Measurements from ENCODE around the gene BORCS8.
"Not testable (repeated sequence)": the region's sequence is repeated elsewhere in the genome, so short reads cannot be mapped to it uniquely, and the experiment has no call there.

Gene BORCS8

GRCh38 chr19:19139876-19140229, 52.1 kb downstream of the BORCS8 start:
- ChIA-PET CTCF (interaction anchor here (1.0 to 14.3 kb wide), 10 partner anchors 9 to 100 kb away, joined by 3 to 302 read pairs (median 6); partner anchors contain the start of gene MEF2B), POLR2A (no interaction called here)
- TF ChIP-seq CTCF (IDR thresholded peaks at IDR 0.05; ENCODE audit: control extremely low read depth, extremely low read depth, low read depth, missing control alignments), result no peak
- no peak for DNase-seq (ENCODE audit: extremely low spot score)

- DNase-seq (ENCODE audit: extremely low spot score), result peak; percentile 100
- TF ChIP-seq CTCF (IDR thresholded peaks at IDR 0.05; ENCODE audit: control extremely low read depth, extremely low read depth, low read depth, missing control alignments), result no peak
- POLR2A ChIA-PET, result no interaction called here
- CTCF ChIA-PET, result interaction anchor here (0.8 to 14.3 kb wide), 6 partner anchors 10 to 86 kb away, joined by 3 to 302 read pairs (median 6); partner anchors contain the start of gene MEF2B
Measured at GRCh38 chr19:19138109-19138981, 53.6 kb downstream of the BORCS8 start, which contains the start of gene TMEM161A. Gene TMEM161A (minus strand): TSS chr19:19138478. CDS start chr19:19138428, 50 bp downstream.

- CTCF ChIA-PET, result interaction anchor here (1.3 to 1.5 kb wide), 4 partner anchors 8 to 83 kb away, joined by 3 read pairs; no protein-coding TSS in a partner anchor
- no peak for TF ChIP-seq CTCF (IDR thresholded peaks at IDR 0.05; ENCODE audit: control extremely low read depth, extremely low read depth, low read depth, missing control alignments)
- POLR2A ChIA-PET, result interaction anchor here (0.5 kb wide), 1 partner anchor 36 kb away, joined by 4 read pairs; no protein-coding TSS in a partner anchor
- DNase-seq (ENCODE audit: extremely low spot score), result no peak
Measured at GRCh38 chr19:19137556-19138108, 54.3 kb downstream of the BORCS8 start.

GRCh38 chr19:19135713-19136112, 56.2 kb downstream of the BORCS8 start:
- CTCF ChIA-PET, result interaction anchor here (0.6 to 2.1 kb wide), 3 partner anchors 10 to 81 kb away, joined by 3 to 6 read pairs (median 3); no protein-coding TSS in a partner anchor
- POLR2A ChIA-PET; DNase-seq (ENCODE audit: extremely low spot score): not testable (repeated sequence)

- POLR2A ChIA-PET, result no interaction called here
- TF ChIP-seq CTCF (IDR thresholded peaks at IDR 0.05; ENCODE audit: control extremely low read depth, extremely low read depth, low read depth, missing control alignments), result no peak
- DNase-seq (ENCODE audit: extremely low spot score), result no peak
- CTCF ChIA-PET, result interaction anchor here (1.6 to 2.1 kb wide), 2 partner anchors 12 to 40 kb away, joined by 5 to 6 read pairs; no protein-coding TSS in a partner anchor
Measured at GRCh38 chr19:19134687-19135158, 57.2 kb downstream of the BORCS8 start.

- no peak for TF ChIP-seq CTCF (IDR thresholded peaks at IDR 0.05; ENCODE audit: control extremely low read depth, extremely low read depth, low read depth, missing control alignments)
- POLR2A ChIA-PET, result no interaction called here
- no peak for DNase-seq (ENCODE audit: extremely low spot score)
- CTCF ChIA-PET, result interaction anchor here (1.6 to 2.1 kb wide), 2 partner anchors 12 to 40 kb away, joined by 5 to 6 read pairs; no protein-coding TSS in a partner anchor
Measured at GRCh38 chr19:19133985-19134384, 58.0 kb downstream of the BORCS8 start.
